Adrenal gland (tissue), 12 donors: ENCODE data around the gene FABP7. TPM values are rescaled to one million over a fixed set of nuclear protein-coding genes. Genes with fewer than 3 reads are reported as not detected.

Experiments used
- DNase-seq, 7 donors: peaks; one replicate each; pipeline ENCODE4 v3.0.0-alpha.2; 2019 to 2020
- H3K27ac ChIP-seq, 5 donors: fragments of 200-600 bp; sonication (generic) in 4 of 5; 1 replicate in 3 of 5; 2 replicates in 2 of 5; pipeline versions ENCODE4 v1.5.1 to v1.8.0; 2016 to 2020; ENCODE audit warnings: mild to moderate bottlenecking in 1 of 5
- H3K27me3 ChIP-seq: fragments of 200-600 bp; 2 replicates; pipeline ENCODE4 v1.8.0; 2021
- H3K36me3 ChIP-seq, 2 donors: fragments of 200-600 bp; replicated peaks in 1 of 2; 1 replicate in 1 of 2; 2 replicates in 1 of 2; pipeline versions ENCODE4 v1.5.1 to v1.8.0; 2018 to 2022
- H3K4me1 ChIP-seq, 2 donors: fragments of 200-600 bp; replicated peaks in 1 of 2; 1 replicate in 1 of 2; 2 replicates in 1 of 2; pipeline versions ENCODE4 v1.5.1 to v1.8.0; 2018 to 2021
- H3K4me3 ChIP-seq, 4 donors: fragments of 200-600 bp; sonication (generic) in 3 of 4; one replicate each; pipeline ENCODE4 v1.5.1; 2016 to 2018
- H3K9me3 ChIP-seq, 3 donors: fragments of 200-600 bp; sonication (generic) in 1 of 3; replicated peaks in 1 of 3; 1 replicate in 2 of 3; 2 replicates in 1 of 3; pipeline versions ENCODE4 v1.5.1 to v1.8.0; 2016 to 2021
- CTCF ChIP-seq, 6 experiments: fragments of 450-650 bp in 4 of 6; fragments of 200-600 bp in 2 of 6; sonication (generic) in 1 of 6; IDR thresholded peaks; 1 replicate in 5 of 6; 2 replicates in 1 of 6; pipeline versions ENCODE4 v1.5.1 to v1.8.0; 2016 to 2021; ENCODE audit warnings: antibody characterized with exemption in 6 of 6, mild to moderate bottlenecking in 2 of 6, moderate library complexity in 1 of 6
- POLR2A ChIP-seq, 2 donors: fragments of 450-650 bp; IDR thresholded peaks; one replicate each; pipeline ENCODE4 v1.6.1; 2017; ENCODE audit warnings: antibody characterized with exemption in 2 of 2, mild to moderate bottlenecking in 2 of 2, moderate library complexity in 1 of 2
- WGBS, 4 donors: extraction: QIAGEN DNeasy Blood & Tissue Kit in 2 of 4; methylation state at CpG; one replicate each; pipeline versions ENCODE4 v1.1.5 to v1.1.7; 2013 to 2017; 5-methylcytosine and 5-hydroxymethylcytosine counted together
- intact Hi-C, 2 donors: fragments of 100-400 bp; cut with DNase I; formaldehyde crosslinking; loops; one replicate each; pipeline versions ENCODE4 v1.14.1 to v1.15.0; 2022 to 2023
- polyA plus RNA-seq, 3 donors: library from polyadenylated mRNA; stranded (reverse); fragments of 200-250 nt in 2 of 3; fragments of 350-450 nt in 1 of 3; fragmentation: Illumina TruSeq in 1 of 3; extraction: RNeasy Lipid Tissue Mini Kit (QIAGEN cat#74804) in 1 of 3; gene quantifications; one replicate each; pipeline ENCODE4 v1.2.3, GENCODE V29; 2013 to 2014
- total RNA-seq, 9 donors: library from RNA; depleted of rRNA in 4 of 9; stranded (reverse); fragments of >200 nt in 4 of 9; fragments of 120-200 nt in 1 of 9; fragmentation: NEBNext Ultra II Directional in 1 of 9; extraction: Animal tissue kit (Norgen Biotek cat#: 25700) in 1 of 9; gene quantifications; one replicate each; pipeline versions ENCODE4 v1.1.0 to v1.2.4, GENCODE V29; 2013 to 2023
- donor health status: healthy with polysubstance abuse.
- donor health status: Bipolar disorder and iron deficiency.
- donor health status: DM: yes; HTN: yes; CAD: no.
- donor health status: DM: no; HTN: no; CAD: no.
- donor health status: DM: no; HTN: no; CAD: no.
- donor health status: DM: yes; HTN: yes; CAD: no.

Gene FABP7
- total and polyA plus RNA-seq, 12 donors = 0.22 TPM; not detected in 11

GRCh38 chr6:122821095-122821494 is 41.6 kb downstream of the FABP7 start:
- intact Hi-C loops = no loop called here
- no peaks in the 10 kb centered on the region for H3K27me3 ChIP-seq
- H3K27ac ChIP-seq = no peak overlapping the region
- no peak overlapping the region for H3K4me3 ChIP-seq
- H3K36me3 ChIP-seq = no peaks in the 10 kb centered on the region
- TF ChIP-seq POLR2A (IDR thresholded peaks at IDR 0.05) (no peak), CTCF (IDR thresholded peaks at IDR 0.05) (no peak)
- DNase-seq = no peak
- H3K4me1 ChIP-seq = no peaks in the 10 kb centered on the region
- WGBS, 4 donors = 69 to 90% (median 75%) methylated on average over 2 of the region's 2 CpGs
- H3K9me3 ChIP-seq = no peaks in the 10 kb centered on the region

GRCh38 chr6:122825163-122825562 is 45.6 kb downstream of the FABP7 start:
- WGBS, 4 donors = 69 to 83% (median 74%) methylated on average over 5 of the region's 5 CpGs
- intact Hi-C loops = loop anchor here in 1 of 2 donors (5.0 kb wide), 1 partner anchor 73 kb away; no protein-coding TSS in a partner anchor
- TF ChIP-seq POLR2A (IDR thresholded peaks at IDR 0.05) (no peak), CTCF (IDR thresholded peaks at IDR 0.05) (no peak)

GRCh38 chr6:122829456-122829855 is 49.9 kb downstream of the FABP7 start:
- Histone ChIP-seq H3K36me3 (no peaks in the 10 kb centered on the region), H3K27ac (no peak overlapping the region), H3K4me1 (no peaks in the 10 kb centered on the region), H3K27me3 (no peaks in the 10 kb centered on the region), H3K4me3 (no peak overlapping the region), H3K9me3 (no peaks in the 10 kb centered on the region)
- intact Hi-C loops = loop anchor here in 1 of 2 donors (5.0 kb wide), 1 partner anchor 77 kb away; no protein-coding TSS in a partner anchor
- DNase-seq = no peak
- 70 to 94% (median 76%) methylated on average over 1 of the region's 1 CpG for WGBS, 4 donors
- TF ChIP-seq POLR2A (IDR thresholded peaks at IDR 0.05) (no peak), CTCF (IDR thresholded peaks at IDR 0.05) (no peak)

More at GRCh38 chr6:122825163-122825562, 45.6 kb downstream of the FABP7 start:
- H3K27ac ChIP-seq = no peak overlapping the region
- H3K4me1 ChIP-seq = no peaks in the 10 kb centered on the region
- no peaks in the 10 kb centered on the region for H3K27me3 ChIP-seq
- no peaks in the 10 kb centered on the region for H3K36me3 ChIP-seq
- no peak overlapping the region for H3K4me3 ChIP-seq
- DNase-seq = no peak
- H3K9me3 ChIP-seq = no peaks in the 10 kb centered on the region

GRCh38 chr6:122831511-122831910 is 52.0 kb downstream of the FABP7 start:
- intact Hi-C loops = no loop called here
- DNase-seq = no peak
- no peak overlapping the region for H3K4me3 ChIP-seq
- WGBS, 4 donors = 65 to 89% (median 84%) methylated on average over 1 of the region's 1 CpG
- no peaks in the 10 kb centered on the region for H3K9me3 ChIP-seq
- no peaks in the 10 kb centered on the region for H3K4me1 ChIP-seq
- no peak overlapping the region for H3K27ac ChIP-seq
- TF ChIP-seq POLR2A (IDR thresholded peaks at IDR 0.05) = no peak
- TF ChIP-seq CTCF (IDR thresholded peaks at IDR 0.05) = no peak
- H3K36me3 ChIP-seq = no peaks in the 10 kb centered on the region
- H3K27me3 ChIP-seq = no peaks in the 10 kb centered on the region
